BLaER1 treated with 17β-estradiol and CSF1 and Interleukin-3, amounts not matched to agents 10 nM and 100 nM (cell line): ENCODE measurements around the gene PGAP6.
A peak's percentile ranks its signal among the peaks of the same experiment; 100 is the strongest.
"Not testable (repeated sequence)": the region's sequence is repeated elsewhere in the genome, so short reads cannot be mapped to it uniquely, and the experiment has no call there.

ENCODE experiments used
- H3K27ac ChIP-seq, 11 experiments: shearing (Covaris generic); formaldehyde crosslinking; 2 replicates each; pipeline ENCODE4 v1.8.1; 2022
- H3K27me3 ChIP-seq, 11 experiments: shearing (Covaris generic); formaldehyde crosslinking; 2 replicates each; pipeline ENCODE4 v1.8.1; 2022
- H3K36me3 ChIP-seq, 11 experiments: shearing (Covaris generic); formaldehyde crosslinking; 2 replicates each; pipeline ENCODE4 v1.8.1; 2022
- H3K4me1 ChIP-seq, 10 experiments: shearing (Covaris generic); formaldehyde crosslinking; 2 replicates each; pipeline ENCODE4 v1.8.1; 2022
- H3K4me2 ChIP-seq, 11 experiments: shearing (Covaris generic); formaldehyde crosslinking; 2 replicates each; pipeline ENCODE4 v1.8.1; 2022
- H3K4me3 ChIP-seq, 10 experiments: shearing (Covaris generic); formaldehyde crosslinking; 2 replicates each; pipeline ENCODE4 v1.8.1; 2022
- H3K9ac ChIP-seq, 11 experiments: shearing (Covaris generic); formaldehyde crosslinking; 2 replicates each; pipeline ENCODE4 v1.8.1; 2022
- H3K9me3 ChIP-seq, 11 experiments: shearing (Covaris generic); formaldehyde crosslinking; replicated peaks in 1 of 11; 2 replicates each; pipeline ENCODE4 v1.8.1; 2022
- H4K20me1 ChIP-seq, 11 experiments: shearing (Covaris generic); formaldehyde crosslinking; 2 replicates each; pipeline ENCODE4 v1.8.1; 2022
- Cebpa-rat ChIP-seq, 11 experiments: shearing (Covaris generic); IDR thresholded peaks; 2 replicates each; pipeline ENCODE4 v1.8.1; 2022

PGAP6 gene

DNA sequence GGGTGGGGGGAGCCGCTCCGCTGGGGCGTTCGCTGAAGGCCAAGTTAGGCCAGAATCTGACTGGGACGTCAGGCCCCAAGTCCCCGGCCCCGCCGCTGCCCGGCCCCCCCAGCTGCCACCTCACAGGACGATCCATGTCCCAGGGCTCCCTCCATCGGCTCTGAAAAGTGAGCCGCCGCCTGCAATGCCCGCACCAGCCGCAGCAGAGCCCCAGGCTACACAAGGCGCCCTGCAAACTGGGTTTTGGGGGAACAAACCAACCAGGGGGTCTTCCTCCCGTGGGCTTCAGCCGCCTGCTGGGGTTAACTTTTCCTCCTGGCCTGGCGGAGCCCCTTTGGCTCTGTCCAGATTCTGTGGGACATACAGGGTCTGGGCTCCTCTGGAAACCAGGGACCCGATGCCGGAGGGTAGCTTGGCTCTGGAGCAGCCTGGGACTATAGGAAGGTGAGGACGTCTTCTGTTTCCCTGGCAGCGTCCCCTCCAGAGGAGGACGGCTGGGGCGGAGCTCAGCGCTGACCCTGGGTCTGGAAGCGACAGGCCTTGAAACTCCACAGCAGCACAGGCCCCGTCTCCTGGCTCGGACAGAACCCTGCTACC lies 16.1 kb upstream of the PGAP6 start:
- no peaks in the 10 kb centered on the region for H3K27me3 ChIP-seq
- no peak for TF ChIP-seq Cebpa-rat (IDR thresholded peaks at IDR 0.05)
- peak overlapping the region in 4 of 11 experiments; percentile 27 to 38 (median 34); a peak in 8 of 22 replicates for H3K27ac ChIP-seq
- peaks cover 9 to 22% (median 17%) of the 10 kb centered on the region in 11 experiments; a peak in 19 of 22 replicates for H3K36me3 ChIP-seq
- H3K9me3 ChIP-seq: no peaks in the 10 kb centered on the region
- peaks cover 5 to 28% (median 24%) of the 10 kb centered on the region in 11 experiments; a peak in 17 of 22 replicates for H4K20me1 ChIP-seq
- H3K4me3 ChIP-seq: peak overlapping the region in 7 of 10 experiments; percentile 5 to 45 (median 29); a peak in 5 of 20 replicates
- H3K4me2 ChIP-seq: peak overlapping the region; percentile 40 to 95 (median 90)
- peaks cover 46 to 61% (median 56%) of the 10 kb centered on the region in 10 experiments for H3K4me1 ChIP-seq
- peak overlapping the region; percentile 11 to 65 (median 47); a peak in 17 of 22 replicates for H3K9ac ChIP-seq

DNA sequence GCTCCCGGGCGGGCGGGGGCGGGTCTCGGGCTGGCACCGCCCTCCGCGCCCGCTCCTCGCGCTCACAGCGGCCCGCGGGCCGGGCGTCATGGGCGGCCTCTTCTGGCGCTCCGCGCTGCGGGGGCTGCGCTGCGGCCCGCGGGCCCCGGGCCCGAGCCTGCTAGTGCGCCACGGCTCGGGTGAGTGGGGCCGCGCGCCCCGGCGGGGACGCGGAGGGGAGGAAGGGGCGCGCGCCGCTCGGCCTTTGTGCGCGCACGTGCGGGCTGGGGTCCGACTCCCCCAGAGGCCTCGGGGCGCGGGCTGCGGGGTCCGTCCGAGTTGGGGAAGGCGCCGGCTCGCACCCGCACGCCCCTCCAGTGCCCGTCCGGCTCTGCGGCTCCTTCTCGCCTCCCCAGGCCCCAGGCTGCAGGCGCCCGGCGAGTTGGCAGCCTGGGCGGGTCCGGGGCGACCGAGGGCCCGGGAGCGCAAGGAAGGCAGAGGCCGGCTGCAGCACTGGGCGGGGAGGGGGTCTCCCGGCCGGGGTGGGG lies 15.4 kb upstream of the PGAP6 start, which contains the start of gene NME4:
TSS of gene NME4 (plus strand) at position 65 of the 527 bp plus-strand sequence. CDS start at position 89, 24 bp downstream.
- Histone ChIP-seq H3K4me3 (peak within 1 kb of the TSS; percentile 66 to 86 (median 75)), H3K4me1 (peaks cover 45 to 61% (median 53%) of the 10 kb centered on the region in 10 experiments), H3K9me3 (no peaks in the 10 kb centered on the region; a peak in 2 of 22 replicates), H3K27me3 (no peaks in the 10 kb centered on the region), H3K4me2 (peak within 1 kb of the TSS; percentile 58 to 95 (median 92)), H3K9ac (peak within 1 kb of the TSS; percentile 82 to 95 (median 91)), H3K36me3 (peaks cover 9 to 22% (median 17%) of the 10 kb centered on the region in 11 experiments; a peak in 19 of 22 replicates), H4K20me1 (peaks cover 5 to 28% (median 24%) of the 10 kb centered on the region in 11 experiments; a peak in 17 of 22 replicates), H3K27ac (peak within 1 kb of the TSS; percentile 76 to 94 (median 91); a peak in 21 of 22 replicates)
- TF ChIP-seq Cebpa-rat (IDR thresholded peaks at IDR 0.05): no peak

DNA sequence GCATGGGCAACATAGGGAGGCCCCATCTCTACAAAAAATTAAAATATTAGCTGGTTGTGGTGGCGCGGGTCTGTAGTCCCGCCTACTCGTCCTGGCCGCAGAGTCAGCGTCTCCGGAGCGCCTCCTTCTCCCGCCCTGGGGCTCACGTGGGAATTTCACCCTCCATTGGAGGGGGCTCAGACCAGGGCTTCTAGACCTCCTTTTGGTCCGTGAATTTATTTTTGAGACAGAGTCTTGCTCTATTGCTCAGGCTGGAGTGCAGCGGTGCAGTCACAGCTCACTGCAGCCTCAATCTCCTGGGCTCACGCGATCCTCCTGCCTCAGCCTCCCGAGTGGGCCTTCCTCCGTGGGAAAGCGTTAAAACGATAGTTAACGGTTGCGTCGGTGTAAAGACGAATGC lies 14.8 kb upstream of the PGAP6 start:
- Histone ChIP-seq H3K4me3 (peak overlapping the region; percentile 66 to 86 (median 75)), H3K36me3 (peaks cover 9 to 22% (median 17%) of the 10 kb centered on the region in 11 experiments; a peak in 19 of 22 replicates), H4K20me1 (peaks cover 5 to 28% (median 24%) of the 10 kb centered on the region in 11 experiments; a peak in 17 of 22 replicates), H3K4me2 (peak overlapping the region; percentile 55 to 95 (median 83)), H3K27me3 (no peaks in the 10 kb centered on the region), H3K9me3 (peaks cover 0 to 6% (median 0%) of the 10 kb centered on the region in 11 experiments; a peak in 5 of 22 replicates), H3K4me1 (peaks cover 44 to 62% (median 51%) of the 10 kb centered on the region in 10 experiments), H3K27ac (peak overlapping the region in 9 of 11 experiments; percentile 30 to 94 (median 92); a peak in 14 of 22 replicates), H3K9ac (peak overlapping the region; percentile 45 to 95 (median 90); a peak in 18 of 22 replicates)
- TF ChIP-seq Cebpa-rat (IDR thresholded peaks at IDR 0.05): no peak

- no peaks in the 10 kb centered on the region for H3K27me3 ChIP-seq
- H3K4me2 ChIP-seq: peak overlapping the region; percentile 55 to 95 (median 83)
- H3K27ac ChIP-seq: peak overlapping the region in 5 of 11 experiments; percentile 42 to 93 (median 92); a peak in 6 of 22 replicates
- TF ChIP-seq Cebpa-rat (IDR thresholded peaks at IDR 0.05): no peak
- H3K9me3 ChIP-seq: peaks cover 0 to 6% (median 0%) of the 10 kb centered on the region in 11 experiments; a peak in 5 of 22 replicates
- H3K36me3 ChIP-seq: peaks cover 9 to 22% (median 17%) of the 10 kb centered on the region in 11 experiments; a peak in 19 of 22 replicates
- H4K20me1 ChIP-seq: peaks cover 5 to 28% (median 24%) of the 10 kb centered on the region in 11 experiments; a peak in 17 of 22 replicates
- H3K9ac ChIP-seq: peak overlapping the region; percentile 45 to 95 (median 90); a peak in 9 of 22 replicates
- H3K4me1 ChIP-seq: peaks cover 44 to 62% (median 52%) of the 10 kb centered on the region in 10 experiments
- peak overlapping the region in 9 of 10 experiments; percentile 66 to 86 (median 76); a peak in 15 of 20 replicates for H3K4me3 ChIP-seq
Measured at GRCh38 chr16:396199-396598, 14.4 kb upstream of the PGAP6 start.

DNA sequence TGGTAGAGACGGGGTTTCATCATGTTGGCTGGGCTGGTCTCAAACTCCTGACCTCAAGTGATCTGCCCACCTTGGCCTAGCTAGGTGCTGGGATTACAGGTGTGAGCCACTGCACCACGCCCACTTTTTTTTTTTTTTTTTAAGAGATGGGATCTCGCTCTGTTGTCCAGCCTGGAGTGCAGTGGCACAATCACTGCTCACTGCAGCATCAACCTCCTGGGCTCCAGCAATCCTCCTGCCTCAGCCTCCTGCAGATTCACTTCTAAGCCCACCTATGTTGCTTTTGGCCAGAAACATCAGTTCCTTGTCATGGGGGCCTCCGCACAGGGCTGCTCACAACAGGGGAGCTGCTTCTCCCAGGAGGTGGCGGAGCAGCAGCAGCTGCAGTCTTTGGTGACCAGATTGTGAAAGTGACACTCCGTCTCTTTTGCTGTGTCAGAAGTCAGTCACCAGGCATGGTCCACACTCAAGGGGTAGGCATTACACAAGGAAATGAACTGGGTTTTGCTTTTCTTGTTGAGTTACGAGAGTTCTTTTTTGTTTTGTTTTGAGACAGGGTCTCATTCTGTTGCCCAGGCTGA lies 10.8 kb upstream of the PGAP6 start:
- Histone ChIP-seq H3K36me3 (no peaks in the 10 kb centered on the region), H4K20me1 (no peaks in the 10 kb centered on the region), H3K4me3 (no peak overlapping the region), H3K27me3 (no peaks in the 10 kb centered on the region), H3K4me1 (peaks cover 15 to 42% (median 22%) of the 10 kb centered on the region in 10 experiments; a peak in 19 of 20 replicates), H3K9ac (peak overlapping the region in 5 of 11 experiments; percentile 11 to 51 (median 23); a peak in 5 of 22 replicates), H3K4me2 (peak overlapping the region in 6 of 11 experiments; percentile 12 to 57 (median 28); a peak in 8 of 22 replicates), H3K27ac (peak overlapping the region in 8 of 11 experiments; percentile 25 to 68 (median 46); a peak in 13 of 22 replicates), H3K9me3 (peaks cover 0 to 6% (median 0%) of the 10 kb centered on the region in 11 experiments; a peak in 5 of 22 replicates)
- peak in 2 of 11 experiments; percentile 11 to 40; a peak in 1 of 22 replicates for TF ChIP-seq Cebpa-rat (IDR thresholded peaks at IDR 0.05)

GRCh38 chr16:391885-392335 lies 10.1 kb upstream of the PGAP6 start:
- Histone ChIP-seq H3K4me3 (no peak overlapping the region), H3K4me2 (no peak overlapping the region), H3K27me3 (no peaks in the 10 kb centered on the region), H3K9me3 (peaks cover 0 to 6% (median 0%) of the 10 kb centered on the region in 11 experiments; a peak in 5 of 22 replicates), H4K20me1 (no peaks in the 10 kb centered on the region), H3K4me1 (peaks cover 15 to 42% (median 22%) of the 10 kb centered on the region in 10 experiments; a peak in 19 of 20 replicates), H3K36me3 (no peaks in the 10 kb centered on the region), H3K9ac (0 out of 22 replicates have a peak overlapping the region, but pooled peaks of 1 of the 11 experiments have one; percentile 37), H3K27ac (no peak overlapping the region)
- TF ChIP-seq Cebpa-rat (IDR thresholded peaks at IDR 0.05): no peak

DNA sequence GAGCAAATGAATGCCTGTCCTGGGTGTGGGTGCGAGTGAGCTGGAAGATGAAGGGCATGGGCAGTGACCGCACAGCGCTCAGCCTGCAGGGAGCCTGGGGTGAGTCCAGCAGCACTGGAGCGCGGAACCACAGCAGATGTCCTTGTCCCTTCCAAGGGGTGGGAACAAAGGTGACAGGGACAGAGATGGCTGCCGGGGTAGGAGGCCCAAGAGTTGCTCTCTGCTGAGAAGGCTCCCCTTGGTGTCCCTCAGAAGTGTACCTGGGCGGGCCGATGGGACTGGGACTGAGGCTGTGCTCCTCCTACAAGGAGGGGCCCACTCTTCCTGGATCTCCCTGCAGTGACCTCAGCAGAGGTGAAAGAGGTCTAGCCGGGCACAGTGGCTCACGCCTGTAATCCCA lies 7.6 kb upstream of the PGAP6 start:
- Histone ChIP-seq H3K4me2 (no peak overlapping the region), H3K36me3 (no peaks in the 10 kb centered on the region), H3K27me3 (no peaks in the 10 kb centered on the region), H4K20me1 (no peaks in the 10 kb centered on the region), H3K4me3 (no peak overlapping the region), H3K27ac (no peak overlapping the region), H3K4me1 (peaks cover 19 to 39% (median 25%) of the 10 kb centered on the region in 10 experiments), H3K9me3 (peaks cover 0 to 6% (median 0%) of the 10 kb centered on the region in 11 experiments; a peak in 5 of 22 replicates), H3K9ac (0 out of 22 replicates have a peak overlapping the region, but pooled peaks of 1 of the 11 experiments have one; percentile 5)
- no peak for TF ChIP-seq Cebpa-rat (IDR thresholded peaks at IDR 0.05)

DNA sequence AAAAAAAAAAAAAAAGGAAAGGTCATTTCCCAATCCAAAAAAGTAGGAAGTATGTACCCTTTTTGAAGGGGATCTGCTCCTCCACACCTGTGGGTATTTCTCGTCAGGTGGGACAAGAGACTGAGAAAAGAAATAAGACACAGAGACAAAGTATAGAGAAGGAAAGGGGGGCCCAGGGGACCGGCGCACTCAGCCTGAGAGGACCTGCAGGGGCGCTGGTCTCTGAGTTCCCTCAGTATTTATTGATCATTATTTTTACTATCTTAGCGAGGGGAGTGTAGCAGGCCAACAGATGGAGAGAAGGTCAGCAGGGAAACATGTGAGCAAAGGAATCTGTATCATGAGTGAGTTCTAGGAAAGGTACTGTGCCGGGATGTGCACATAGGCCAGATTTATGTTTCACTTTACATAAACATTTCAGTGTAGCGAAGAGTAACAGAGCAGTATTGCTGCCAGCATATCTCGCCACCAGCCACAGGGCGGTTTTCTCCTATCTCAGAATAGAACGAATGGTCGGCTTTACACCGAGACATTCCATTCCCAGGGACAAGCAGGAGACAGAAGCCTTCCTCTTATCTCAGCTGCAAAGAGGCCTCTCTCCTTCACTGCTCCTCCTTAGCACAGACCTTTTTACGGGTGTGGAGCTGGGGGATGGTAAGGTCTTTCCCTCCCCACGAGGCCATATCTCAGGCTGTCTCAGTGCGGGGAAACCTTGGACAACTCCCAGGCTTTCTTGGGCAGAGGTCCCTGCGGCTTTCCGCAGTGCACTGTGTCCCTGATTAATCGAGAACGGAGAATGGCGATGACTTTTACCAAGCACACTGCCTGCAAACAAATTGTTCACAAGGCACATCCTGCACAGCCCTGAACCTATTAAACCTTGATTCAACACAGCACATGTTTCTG lies 6.2 kb upstream of the PGAP6 start:
- peaks cover 31 to 50% (median 37%) of the 10 kb centered on the region in 10 experiments for H3K4me1 ChIP-seq
- H3K9ac ChIP-seq, H3K27me3 ChIP-seq, H3K27ac ChIP-seq, H4K20me1 ChIP-seq, H3K4me3 ChIP-seq, H3K4me2 ChIP-seq, H3K9me3 ChIP-seq, H3K36me3 ChIP-seq: not testable (repeated sequence)
